Urothelium cell line (cell line): ENCODE data around the gene FCHSD2.
"Not testable (repeated sequence)": the region's sequence is repeated elsewhere in the genome, so short reads cannot be mapped to it uniquely, and the experiment has no call there.

Experiments used
- DNase-seq: peaks from one replicate; pipeline ENCODE4 v3.0.0; 2011; ENCODE audit warnings: low spot score, mixed read lengths
- FAIRE-seq: peaks from 2 replicates; lab custom pipeline; 2011; peaks lifted over from hg19 to GRCh38; lab: Jason Lieb, UNC

Gene FCHSD2

GRCh38 chr11:72940417-72940816 is 201.7 kb downstream of the FCHSD2 start:
- FAIRE-seq (no peak), DNase-seq (no peak)

- DNase-seq (no peak), FAIRE-seq (no peak)
Measured at GRCh38 chr11:72939031-72939430, 203.1 kb downstream of the FCHSD2 start.

- FAIRE-seq (no peak), DNase-seq (no peak)
Measured at GRCh38 chr11:72937439-72937838, 204.7 kb downstream of the FCHSD2 start.

- DNase-seq (no peak), FAIRE-seq (no peak)
Measured at GRCh38 chr11:72935700-72936099, 206.4 kb downstream of the FCHSD2 start.

- FAIRE-seq (no peak), DNase-seq (no peak)
Measured at GRCh38 chr11:72932132-72932570, 210.0 kb downstream of the FCHSD2 start.

GRCh38 chr11:72930008-72930407 is 212.1 kb downstream of the FCHSD2 start:
- DNase-seq, result no peak

GRCh38 chr11:72929256-72929655 is 212.9 kb downstream of the FCHSD2 start:
- no peak for DNase-seq

More at GRCh38 chr11:72930008-72930407, 212.1 kb downstream of the FCHSD2 start:
- FAIRE-seq, result no peak

GRCh38 chr11:72927380-72927779 is 214.7 kb downstream of the FCHSD2 start:
- no peak for FAIRE-seq

More at GRCh38 chr11:72929256-72929655, 212.9 kb downstream of the FCHSD2 start:
- no peak for FAIRE-seq

GRCh38 chr11:72926076-72926475 is 216.0 kb downstream of the FCHSD2 start:
- DNase-seq (no peak), FAIRE-seq (no peak)

More at GRCh38 chr11:72927380-72927779, 214.7 kb downstream of the FCHSD2 start:
- no peak for DNase-seq

- FAIRE-seq, result no peak
- DNase-seq, result no peak
Measured at GRCh38 chr11:72925656-72926055, 216.5 kb downstream of the FCHSD2 start.

- peak; percentile 8 for DNase-seq
- no peak for FAIRE-seq
Measured at GRCh38 chr11:72924568-72925190, 217.4 kb downstream of the FCHSD2 start.

GRCh38 chr11:72921028-72921716 is 220.9 kb downstream of the FCHSD2 start:
- FAIRE-seq (no peak), DNase-seq (no peak)

GRCh38 chr11:72920001-72920400 is 222.1 kb downstream of the FCHSD2 start:
- FAIRE-seq (no peak), DNase-seq (no peak)

- FAIRE-seq, result no peak
- DNase-seq, result no peak
Measured at GRCh38 chr11:72918851-72919250, 223.3 kb downstream of the FCHSD2 start.

GRCh38 chr11:72912253-72912652 is 229.9 kb downstream of the FCHSD2 start:
- FAIRE-seq (no peak), DNase-seq (no peak)

GRCh38 chr11:72909558-72910388 is 232.3 kb downstream of the FCHSD2 start:
- FAIRE-seq, DNase-seq: not testable (repeated sequence)

GRCh38 chr11:72908032-72908676 is 234.0 kb downstream of the FCHSD2 start:
- DNase-seq, result no peak
- FAIRE-seq, result no peak

GRCh38 chr11:72904016-72904415 is 238.1 kb downstream of the FCHSD2 start:
- DNase-seq (no peak), FAIRE-seq (no peak)

GRCh38 chr11:72901374-72901773 is 240.7 kb downstream of the FCHSD2 start:
- FAIRE-seq (no peak), DNase-seq (no peak)

GRCh38 chr11:72900013-72900412 is 242.1 kb downstream of the FCHSD2 start:
- DNase-seq (no peak), FAIRE-seq (no peak)

- FAIRE-seq (no peak), DNase-seq (no peak)
Measured at GRCh38 chr11:72899238-72899637, 242.9 kb downstream of the FCHSD2 start.
